ENCODE measurements around the gene NANS.
"Not testable (repeated sequence)": the region's sequence is repeated elsewhere in the genome, so short reads cannot be mapped to it uniquely, and the experiment has no call there.

Gene NANS

DNA sequence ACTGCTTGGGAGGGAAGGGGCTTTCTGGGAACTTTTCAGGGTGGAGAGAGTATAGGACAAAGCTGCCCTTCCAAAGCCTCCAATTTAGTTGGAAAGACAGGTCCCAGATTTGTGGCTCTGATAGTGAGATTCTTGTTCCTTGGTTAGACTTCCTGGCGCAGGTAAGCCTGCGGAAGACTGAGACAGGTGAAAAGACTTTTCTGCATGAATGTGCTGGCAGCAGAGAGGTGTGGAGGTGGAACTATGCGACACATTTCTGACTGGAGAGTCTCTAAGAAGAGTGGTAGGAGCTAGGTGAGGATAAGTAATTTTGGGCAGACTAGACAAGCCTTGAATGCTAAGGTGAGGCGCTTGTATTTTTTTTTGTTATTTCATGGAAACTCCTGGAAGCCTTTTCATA, 29.9 kb downstream of the NANS start:
- Histone ChIP-seq H3K27ac (no peak overlapping the region; the same call in 1 of the 2 replicates), H3K4me1 (ENCODE audit: low read depth, poor library complexity, severe bottlenecking) (peaks cover 23% of the 10 kb centered on the region), H4K20me1 (ENCODE audit: insufficient read depth) (no peaks in the 10 kb centered on the region), H3K4me3 (IDR thresholded peaks at IDR 0.05; ENCODE audit: insufficient read depth, low read depth, low read length) (no peak overlapping the region), H3K9ac (no peak overlapping the region), H2AFZ (ENCODE audit: low read depth) (no peak overlapping the region), H3K79me2 (ENCODE audit: insufficient read depth, low read depth) (no peaks in the 10 kb centered on the region), H3K4me2 (no peak overlapping the region; the same call in 1 of the 2 replicates), H3K36me3 (ENCODE audit: insufficient read depth) (no peaks in the 10 kb centered on the region; the same call in 1 of the 2 replicates), H3K27me3 (ENCODE audit: insufficient read depth, low read depth) (no peaks in the 10 kb centered on the region)
- TF ChIP-seq, protein P1, sequence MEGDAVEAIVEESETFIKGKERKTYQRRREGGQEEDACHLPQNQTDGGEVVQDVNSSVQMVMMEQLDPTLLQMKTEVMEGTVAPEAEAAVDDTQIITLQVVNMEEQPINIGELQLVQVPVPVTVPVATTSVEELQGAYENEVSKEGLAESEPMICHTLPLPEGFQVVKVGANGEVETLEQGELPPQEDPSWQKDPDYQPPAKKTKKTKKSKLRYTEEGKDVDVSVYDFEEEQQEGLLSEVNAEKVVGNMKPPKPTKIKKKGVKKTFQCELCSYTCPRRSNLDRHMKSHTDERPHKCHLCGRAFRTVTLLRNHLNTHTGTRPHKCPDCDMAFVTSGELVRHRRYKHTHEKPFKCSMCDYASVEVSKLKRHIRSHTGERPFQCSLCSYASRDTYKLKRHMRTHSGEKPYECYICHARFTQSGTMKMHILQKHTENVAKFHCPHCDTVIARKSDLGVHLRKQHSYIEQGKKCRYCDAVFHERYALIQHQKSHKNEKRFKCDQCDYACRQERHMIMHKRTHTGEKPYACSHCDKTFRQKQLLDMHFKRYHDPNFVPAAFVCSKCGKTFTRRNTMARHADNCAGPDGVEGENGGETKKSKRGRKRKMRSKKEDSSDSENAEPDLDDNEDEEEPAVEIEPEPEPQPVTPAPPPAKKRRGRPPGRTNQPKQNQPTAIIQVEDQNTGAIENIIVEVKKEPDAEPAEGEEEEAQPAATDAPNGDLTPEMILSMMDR (conservative IDR thresholded peaks at IDR 0.05; ENCODE audit: low read depth, low read length) = no peak

- Histone ChIP-seq H3K27me3 (ENCODE audit: insufficient read depth, low read depth) (no peaks in the 10 kb centered on the region), H3K4me2 (no peak overlapping the region), H3K27ac (no peak overlapping the region), H3K4me3 (IDR thresholded peaks at IDR 0.05; ENCODE audit: insufficient read depth, low read depth, low read length) (no peak overlapping the region), H4K20me1 (ENCODE audit: insufficient read depth) (no peaks in the 10 kb centered on the region), H3K9ac (no peak overlapping the region), H2AFZ (ENCODE audit: low read depth) (no peak overlapping the region), H3K4me1 (ENCODE audit: low read depth, poor library complexity, severe bottlenecking) (peaks cover 17% of the 10 kb centered on the region), H3K36me3 (ENCODE audit: insufficient read depth) (no peaks in the 10 kb centered on the region), H3K79me2 (ENCODE audit: insufficient read depth, low read depth) (no peaks in the 10 kb centered on the region)
- TF ChIP-seq, protein P1 (conservative IDR thresholded peaks at IDR 0.05; ENCODE audit: low read depth, low read length) = no peak
Observed at GRCh38 chr9:98087420-98088354, 31.2 kb downstream of the NANS start.

DNA sequence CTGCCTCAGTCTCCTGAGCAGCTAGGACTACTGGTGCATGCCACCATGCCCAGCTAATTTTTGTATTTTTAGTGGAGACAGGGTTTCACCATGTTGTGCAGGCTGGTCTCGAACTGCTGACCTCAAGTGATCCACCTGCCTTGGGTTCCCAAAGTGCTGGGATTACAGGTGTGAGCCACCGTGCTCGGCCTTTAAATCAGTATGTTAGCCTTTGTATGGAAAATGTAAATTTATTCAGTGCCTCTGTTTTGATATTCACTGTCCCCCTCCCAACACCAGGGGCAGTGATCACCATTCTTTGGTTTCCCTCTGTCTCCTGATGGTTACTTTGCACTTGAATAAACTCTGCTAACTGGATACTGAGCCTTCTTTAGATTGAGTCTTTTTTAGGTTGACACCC, 34.1 kb downstream of the NANS start:
- not testable (repeated sequence) for H2AFZ ChIP-seq (ENCODE audit: low read depth); H3K27ac ChIP-seq; H3K27me3 ChIP-seq (ENCODE audit: insufficient read depth, low read depth); H3K9ac ChIP-seq; H4K20me1 ChIP-seq (ENCODE audit: insufficient read depth); H3K4me3 ChIP-seq (IDR thresholded peaks at IDR 0.05; ENCODE audit: insufficient read depth, low read depth, low read length); H3K79me2 ChIP-seq (ENCODE audit: insufficient read depth, low read depth); H3K36me3 ChIP-seq (ENCODE audit: insufficient read depth); H3K4me2 ChIP-seq
- TF ChIP-seq, protein P1 (conservative IDR thresholded peaks at IDR 0.05; ENCODE audit: low read depth, low read length) = peak; percentile 41; the same call in 1 of the 2 replicates
- peaks cover 14% of the 10 kb centered on the region for H3K4me1 ChIP-seq (ENCODE audit: low read depth, poor library complexity, severe bottlenecking)

DNA sequence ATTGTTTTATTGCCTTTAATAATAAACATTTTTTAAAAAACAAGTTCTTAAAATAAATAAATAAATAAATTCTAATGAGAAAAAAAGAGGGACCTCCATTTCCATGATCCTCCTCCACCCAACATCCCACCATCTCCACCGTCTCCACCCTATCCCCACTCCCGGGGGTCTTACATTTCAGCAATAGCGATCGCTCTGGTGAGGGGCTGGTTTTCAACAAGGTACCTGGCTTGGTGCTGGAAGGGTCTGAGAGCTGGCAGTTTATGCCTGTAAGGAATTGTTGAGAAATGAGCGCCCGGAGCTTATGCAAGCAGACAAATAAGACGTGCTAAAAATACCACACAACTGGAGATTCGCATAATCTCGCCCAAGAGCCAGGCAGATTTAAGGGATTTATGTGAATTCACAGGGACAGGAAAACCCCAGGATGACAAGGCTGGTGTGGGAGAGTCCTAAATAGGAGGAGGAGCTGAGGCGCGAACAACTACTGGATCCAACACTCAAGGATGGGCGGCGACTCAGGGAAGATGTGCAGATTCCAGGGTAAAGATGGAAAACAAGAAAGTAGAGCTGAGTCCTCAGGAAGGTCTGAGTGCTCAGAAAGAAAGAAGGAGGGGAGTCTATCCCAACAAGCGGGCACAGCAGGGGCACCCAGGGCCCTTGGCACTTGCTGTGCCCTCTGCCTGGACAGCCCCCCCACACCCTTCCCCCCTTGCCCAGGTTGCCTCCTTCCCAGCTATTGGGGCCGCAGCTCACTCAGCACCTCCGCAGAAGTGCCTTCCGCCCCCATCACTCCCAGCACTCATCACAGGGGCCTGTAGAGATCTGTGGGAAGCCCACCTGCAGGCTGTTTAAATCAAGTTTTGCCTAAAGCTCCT, 35.4 kb downstream of the NANS start:
- H3K4me3 ChIP-seq (IDR thresholded peaks at IDR 0.05; ENCODE audit: insufficient read depth, low read depth, low read length) = no peak overlapping the region
- TF ChIP-seq, protein P1 (conservative IDR thresholded peaks at IDR 0.05; ENCODE audit: low read depth, low read length) = no peak
- H4K20me1 ChIP-seq (ENCODE audit: insufficient read depth) = no peaks in the 10 kb centered on the region
- no peak overlapping the region for H3K4me2 ChIP-seq
- no peak overlapping the region for H2AFZ ChIP-seq (ENCODE audit: low read depth)
- H3K9ac ChIP-seq = no peak overlapping the region
- no peaks in the 10 kb centered on the region for H3K79me2 ChIP-seq (ENCODE audit: insufficient read depth, low read depth)
- no peaks in the 10 kb centered on the region for H3K27me3 ChIP-seq (ENCODE audit: insufficient read depth, low read depth)
- no peak overlapping the region for H3K27ac ChIP-seq
- H3K4me1 ChIP-seq (ENCODE audit: low read depth, poor library complexity, severe bottlenecking) = peaks cover 20% of the 10 kb centered on the region
- H3K36me3 ChIP-seq (ENCODE audit: insufficient read depth) = no peaks in the 10 kb centered on the region
